Panc1 (cell line): Measurements from ENCODE around the gene BACH2. TPM values are rescaled to one million over a fixed set of nuclear protein-coding genes. Genes with fewer than 3 reads are reported as not detected.

Experiments
- ATAC-seq: fragments of 200-7000 bp; cut with Tn5 transposase; 2 replicates; pipeline ENCODE4 v1.9.1; 2020; ENCODE audit warnings: mild to moderate bottlenecking, moderate library complexity
- BruUV-seq: library from RNA; stranded (reverse); fragments of 400-500 nt; replicated peaks from 2 replicates; lab custom pipeline; 2021; lab: Mats Ljungman, UMichigan
- CTCF ChIA-PET: fragments of 300-600 bp; sonication (Branson Sonifier 250); formaldehyde crosslinking; loops from one replicate; lab custom pipeline; 2022; ENCODE audit warnings: antibody characterized with exemption; lab: Charles Lee
- POLR2A ChIA-PET: fragments of 300-600 bp; sonication (Branson Sonifier 250); formaldehyde crosslinking; loops from one replicate; lab custom pipeline; 2022; ENCODE audit warnings: antibody characterized with exemption; lab: Charles Lee
- DNase-seq: peaks from one replicate; pipeline ENCODE4 v3.0.0-alpha.2; 2010; ENCODE audit warnings: low read depth, low spot score
- H3K27ac ChIP-seq: 2 replicates; pipeline ENCODE4 v1.5.1; 2011; ENCODE audit warnings: mild to moderate bottlenecking, low read length, inconsistent platforms
- H3K27me3 ChIP-seq: fragments of 200-500 bp; sonication (Bioruptor generic); 2 replicates; pipeline ENCODE4 v1.6.0; 2014; ENCODE audit warnings: low read length, inconsistent platforms; ENCODE audit not compliant: control insufficient read depth, insufficient read depth
- H3K36me3 ChIP-seq: fragments of 200-500 bp; sonication (Bioruptor generic); 2 replicates; pipeline ENCODE4 v1.5.1; 2014; ENCODE audit warnings: inconsistent platforms, mild to moderate bottlenecking, low read length, moderate library complexity; ENCODE audit not compliant: control insufficient read depth, insufficient read depth
- H3K4me1 ChIP-seq: 2 replicates; pipeline ENCODE4 v1.5.1; 2011; ENCODE audit warnings: inconsistent platforms, mild to moderate bottlenecking, low read length, moderate library complexity; ENCODE audit not compliant: control insufficient read depth, insufficient read depth
- H3K4me3 ChIP-seq, 2 experiments: 2 replicates each; pipeline ENCODE4 v1.5.1; 2011 to 2012; ENCODE audit warnings: low read depth in 2 of 2, low read length in 2 of 2, mild to moderate bottlenecking in 2 of 2, inconsistent platforms in 1 of 2, moderate library complexity in 1 of 2
- H3K9me3 ChIP-seq: fragments of 200-500 bp; sonication (Bioruptor generic); 2 replicates; pipeline ENCODE4 v1.5.1; 2014; ENCODE audit warnings: low read depth, mild to moderate bottlenecking, inconsistent platforms, low read length, moderate library complexity; ENCODE audit not compliant: control insufficient read depth, insufficient read depth
- POLR2AphosphoS5 ChIP-seq: IDR thresholded peaks from 2 replicates; pipeline ENCODE4 v1.6.1; 2012; ENCODE audit warnings: mild to moderate bottlenecking, low read depth, low read length, moderate library complexity
- SIN3A ChIP-seq: IDR thresholded peaks from 2 replicates; pipeline ENCODE4 v1.6.1; 2012; ENCODE audit warnings: low read depth, mild to moderate bottlenecking, low read length, moderate library complexity, borderline replicate concordance; ENCODE audit not compliant: insufficient read depth
- TCF7L2 ChIP-seq: IDR thresholded peaks from 2 replicates; pipeline ENCODE4 v1.6.1; 2011; ENCODE audit warnings: mild to moderate bottlenecking, low read depth, low read length, inconsistent platforms
- in situ Hi-C: cut with HindIII; loops from 2 replicates; pipeline ENCODE4 v1.10.0; 2016; ENCODE audit warnings: low sequenced_read_pairs, low pct_unique_long_range_greater_than_20kb
- intact Hi-C: fragments of 100-400 bp; cut with micrococcal nuclease; formaldehyde crosslinking; loops from one replicate; pipeline ENCODE4 v1.10.0; 2022; ENCODE audit not compliant: unreplicated experiment
- total RNA-seq: library from RNA; stranded (reverse); gene quantifications from one replicate; pipeline ENCODE4 v1.2.1, GENCODE V29; 2021; ENCODE audit not compliant: unreplicated experiment
- TF ChIP-seq, protein P1 (sequence below): fragments of 450-650 bp; IDR thresholded peaks from 2 replicates; pipeline ENCODE4 v1.5.1; 2017; ENCODE audit warnings: mild to moderate bottlenecking
- TF ChIP-seq, protein P2 (sequence below), 2 experiments: IDR thresholded peaks; 2 replicates each; pipeline ENCODE4 v1.6.1; 2011 to 2012; ENCODE audit warnings: low read depth in 2 of 2, control low read depth in 1 of 2, low read length in 1 of 2, mild to moderate bottlenecking in 1 of 2, moderate library complexity in 1 of 2; ENCODE audit not compliant: insufficient read depth in 1 of 2

BACH2 gene
- total RNA-seq, 1 experiment from 2014 or later = 1.6 TPM

DNA sequence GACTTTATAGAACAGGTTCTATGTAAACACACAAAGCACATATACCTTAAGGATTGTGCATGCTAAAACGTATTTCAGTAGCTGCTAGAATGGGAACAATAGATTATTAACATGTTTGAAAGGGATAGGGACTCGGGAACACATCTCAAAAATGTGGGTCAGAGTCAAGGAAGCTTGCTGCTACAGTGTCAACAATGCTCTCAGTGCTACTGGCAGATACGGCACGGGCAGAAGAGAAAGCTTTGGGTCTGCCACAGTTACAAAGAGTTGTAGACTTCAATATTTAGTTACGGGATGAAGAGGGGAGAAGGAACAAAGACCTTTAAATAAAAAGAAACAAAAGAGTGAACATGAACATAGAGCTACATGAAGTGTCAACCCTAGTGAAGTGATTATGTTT lies 170.5 kb downstream of the BACH2 start:
- no peak overlapping the region for H3K27ac ChIP-seq
- CTCF ChIA-PET = no interaction called here
- BruUV-seq = no TSS peak
- H3K27me3 ChIP-seq = no peaks in the 10 kb centered on the region
- intact Hi-C loops (no loop called here), in situ Hi-C loops (no loop called here)
- H3K4me1 ChIP-seq = no peaks in the 10 kb centered on the region
- H3K36me3 ChIP-seq = no peaks in the 10 kb centered on the region
- no peak for ATAC-seq
- H3K4me3 ChIP-seq = no peak overlapping the region
- DNase-seq = no peak
- no peaks in the 10 kb centered on the region for H3K9me3 ChIP-seq
- TF ChIP-seq SIN3A (no peak), TCF7L2 (no peak), POLR2AphosphoS5 (no peak)
- TF ChIP-seq, protein P1, sequence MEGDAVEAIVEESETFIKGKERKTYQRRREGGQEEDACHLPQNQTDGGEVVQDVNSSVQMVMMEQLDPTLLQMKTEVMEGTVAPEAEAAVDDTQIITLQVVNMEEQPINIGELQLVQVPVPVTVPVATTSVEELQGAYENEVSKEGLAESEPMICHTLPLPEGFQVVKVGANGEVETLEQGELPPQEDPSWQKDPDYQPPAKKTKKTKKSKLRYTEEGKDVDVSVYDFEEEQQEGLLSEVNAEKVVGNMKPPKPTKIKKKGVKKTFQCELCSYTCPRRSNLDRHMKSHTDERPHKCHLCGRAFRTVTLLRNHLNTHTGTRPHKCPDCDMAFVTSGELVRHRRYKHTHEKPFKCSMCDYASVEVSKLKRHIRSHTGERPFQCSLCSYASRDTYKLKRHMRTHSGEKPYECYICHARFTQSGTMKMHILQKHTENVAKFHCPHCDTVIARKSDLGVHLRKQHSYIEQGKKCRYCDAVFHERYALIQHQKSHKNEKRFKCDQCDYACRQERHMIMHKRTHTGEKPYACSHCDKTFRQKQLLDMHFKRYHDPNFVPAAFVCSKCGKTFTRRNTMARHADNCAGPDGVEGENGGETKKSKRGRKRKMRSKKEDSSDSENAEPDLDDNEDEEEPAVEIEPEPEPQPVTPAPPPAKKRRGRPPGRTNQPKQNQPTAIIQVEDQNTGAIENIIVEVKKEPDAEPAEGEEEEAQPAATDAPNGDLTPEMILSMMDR = no peak
- TF ChIP-seq, protein P2, sequence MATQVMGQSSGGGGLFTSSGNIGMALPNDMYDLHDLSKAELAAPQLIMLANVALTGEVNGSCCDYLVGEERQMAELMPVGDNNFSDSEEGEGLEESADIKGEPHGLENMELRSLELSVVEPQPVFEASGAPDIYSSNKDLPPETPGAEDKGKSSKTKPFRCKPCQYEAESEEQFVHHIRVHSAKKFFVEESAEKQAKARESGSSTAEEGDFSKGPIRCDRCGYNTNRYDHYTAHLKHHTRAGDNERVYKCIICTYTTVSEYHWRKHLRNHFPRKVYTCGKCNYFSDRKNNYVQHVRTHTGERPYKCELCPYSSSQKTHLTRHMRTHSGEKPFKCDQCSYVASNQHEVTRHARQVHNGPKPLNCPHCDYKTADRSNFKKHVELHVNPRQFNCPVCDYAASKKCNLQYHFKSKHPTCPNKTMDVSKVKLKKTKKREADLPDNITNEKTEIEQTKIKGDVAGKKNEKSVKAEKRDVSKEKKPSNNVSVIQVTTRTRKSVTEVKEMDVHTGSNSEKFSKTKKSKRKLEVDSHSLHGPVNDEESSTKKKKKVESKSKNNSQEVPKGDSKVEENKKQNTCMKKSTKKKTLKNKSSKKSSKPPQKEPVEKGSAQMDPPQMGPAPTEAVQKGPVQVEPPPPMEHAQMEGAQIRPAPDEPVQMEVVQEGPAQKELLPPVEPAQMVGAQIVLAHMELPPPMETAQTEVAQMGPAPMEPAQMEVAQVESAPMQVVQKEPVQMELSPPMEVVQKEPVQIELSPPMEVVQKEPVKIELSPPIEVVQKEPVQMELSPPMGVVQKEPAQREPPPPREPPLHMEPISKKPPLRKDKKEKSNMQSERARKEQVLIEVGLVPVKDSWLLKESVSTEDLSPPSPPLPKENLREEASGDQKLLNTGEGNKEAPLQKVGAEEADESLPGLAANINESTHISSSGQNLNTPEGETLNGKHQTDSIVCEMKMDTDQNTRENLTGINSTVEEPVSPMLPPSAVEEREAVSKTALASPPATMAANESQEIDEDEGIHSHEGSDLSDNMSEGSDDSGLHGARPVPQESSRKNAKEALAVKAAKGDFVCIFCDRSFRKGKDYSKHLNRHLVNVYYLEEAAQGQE (IDR thresholded peaks at IDR 0.05; ENCODE audit: insufficient read depth in 1 of 2, low read depth in 2 of 2, low read length in 1 of 2) = no peak
- POLR2A ChIA-PET = no interaction called here

DNA sequence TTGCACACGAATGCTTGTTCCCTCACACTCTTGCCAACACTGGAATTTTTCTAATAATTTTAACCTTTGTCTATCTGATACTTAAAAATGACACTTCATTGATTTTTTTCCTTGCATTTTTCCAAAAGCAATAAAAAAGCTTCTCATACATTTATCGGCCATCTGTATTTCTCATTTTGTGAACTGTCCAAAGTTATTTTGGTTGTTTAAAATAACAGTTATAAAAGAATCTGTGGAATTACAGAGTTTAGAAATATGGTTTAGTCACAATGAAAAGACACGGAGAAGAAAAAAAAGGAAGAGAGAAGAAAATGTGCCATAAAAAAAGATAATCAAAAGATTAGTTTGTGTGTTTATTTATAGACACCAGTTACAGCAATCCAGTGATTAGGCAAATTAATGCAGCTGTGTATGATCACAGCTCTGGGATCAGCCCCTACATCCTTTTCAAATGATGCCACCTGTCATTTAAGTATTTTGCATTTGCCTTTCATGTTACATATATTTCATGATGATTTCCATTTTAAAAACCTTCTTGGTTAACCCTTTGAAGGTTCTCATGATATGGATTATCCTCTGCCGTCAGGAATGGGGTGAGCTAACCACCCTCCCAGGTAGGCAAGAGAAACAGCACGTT lies 171.7 kb downstream of the BACH2 start:
- in situ Hi-C loops (no loop called here), intact Hi-C loops (no loop called here)
- Histone ChIP-seq H3K36me3 (no peaks in the 10 kb centered on the region), H3K27ac (no peak overlapping the region), H3K9me3 (no peaks in the 10 kb centered on the region), H3K27me3 (no peaks in the 10 kb centered on the region), H3K4me1 (no peaks in the 10 kb centered on the region), H3K4me3 (no peak overlapping the region)
- ATAC-seq (no peak), DNase-seq (no peak)
- ChIA-PET POLR2A (interaction anchor here (0.6 kb wide), 1 partner anchor 8 kb away, joined by 3 read pairs; no protein-coding TSS in a partner anchor), CTCF (no interaction called here)
- BruUV-seq = no TSS peak
- TF ChIP-seq POLR2AphosphoS5 = no peak
- TF ChIP-seq, protein P2 (IDR thresholded peaks at IDR 0.05; ENCODE audit: insufficient read depth in 1 of 2, low read depth in 2 of 2, low read length in 1 of 2) = no peak
- no peak for TF ChIP-seq TCF7L2
- no peak for TF ChIP-seq SIN3A
- TF ChIP-seq, protein P1 = no peak
